Middle frontal gyrus (tissue), 1 donor: ENCODE results near the gene ATP4B.

Experiments used
- DNase-seq: peaks from one replicate; pipeline ENCODE4 v3.0.0-alpha.2; 2015; ENCODE audit warnings: low spot score; ENCODE audit errors: extremely low spot score

Gene ATP4B

DNA sequence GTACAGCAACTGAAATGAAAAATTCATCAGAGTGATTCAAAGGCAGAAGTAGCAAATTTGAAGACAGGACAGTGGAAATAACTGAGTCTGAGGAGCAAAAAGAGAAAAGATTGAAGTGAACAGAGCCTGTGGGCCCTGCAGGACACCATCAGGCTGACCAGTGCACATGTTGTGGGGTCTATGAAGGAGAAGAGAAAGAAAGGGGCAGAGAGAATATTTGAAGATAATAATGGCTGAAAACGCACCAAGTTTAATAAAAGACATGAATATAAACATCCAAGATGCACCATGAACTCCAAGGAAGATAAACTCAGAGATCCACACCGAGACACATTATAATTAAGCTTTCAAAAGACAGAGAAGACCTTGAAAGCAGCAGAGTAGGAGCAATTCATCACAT, 15.4 kb downstream of the ATP4B start:
- DNase-seq: no peak

DNA sequence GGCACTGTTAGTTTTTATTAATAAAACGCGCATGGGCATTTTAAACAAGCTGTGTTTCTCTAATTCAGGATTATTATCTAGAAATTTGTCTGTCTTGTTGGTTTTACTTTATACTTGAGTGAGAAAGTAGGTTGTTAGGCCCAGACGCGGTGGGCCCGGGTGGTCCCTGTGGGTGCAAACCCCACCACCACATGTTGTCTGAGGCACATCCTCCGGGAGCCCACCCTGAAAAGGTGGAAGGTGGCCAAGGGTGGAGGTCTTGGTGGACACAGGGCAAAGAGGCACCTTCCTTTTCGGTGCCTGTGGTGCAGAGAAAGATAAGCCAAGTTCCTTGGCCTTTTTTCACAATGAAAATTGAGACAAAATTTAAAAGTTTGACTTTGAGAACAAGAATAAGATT, 16.6 kb downstream of the ATP4B start:
- DNase-seq: no peak

DNA sequence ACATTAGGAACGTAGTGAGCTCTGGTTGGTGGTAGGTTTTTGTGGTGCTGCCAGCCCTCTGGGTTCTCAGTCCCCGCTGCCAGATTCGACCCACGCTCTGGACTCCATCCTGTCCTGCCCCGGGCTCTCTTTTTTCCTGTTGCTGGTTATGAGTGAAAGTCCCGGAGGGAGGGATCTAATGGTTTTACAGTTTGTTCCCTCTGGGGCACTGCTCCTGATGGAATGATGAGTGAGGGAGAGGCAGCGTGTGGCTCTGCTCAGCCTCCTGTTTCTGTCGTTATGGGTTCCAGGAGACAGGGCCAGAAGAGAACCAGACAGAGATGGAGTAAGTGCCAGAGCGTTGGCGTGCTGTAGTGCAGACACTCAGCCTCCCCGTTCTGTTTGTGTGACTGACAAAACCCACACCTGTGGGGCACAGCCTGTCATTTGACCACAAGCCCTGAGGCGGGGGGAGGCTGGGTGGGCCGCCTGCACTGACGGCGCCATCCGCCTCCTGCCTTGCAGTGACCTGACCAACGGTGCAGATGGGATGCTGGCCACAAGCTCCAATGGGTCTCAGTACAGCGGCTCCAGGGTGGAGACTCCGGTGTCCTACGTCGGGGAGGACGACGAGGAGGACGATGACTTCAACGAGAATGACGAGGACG, 18.3 kb downstream of the ATP4B start:
- no peak for DNase-seq

DNA sequence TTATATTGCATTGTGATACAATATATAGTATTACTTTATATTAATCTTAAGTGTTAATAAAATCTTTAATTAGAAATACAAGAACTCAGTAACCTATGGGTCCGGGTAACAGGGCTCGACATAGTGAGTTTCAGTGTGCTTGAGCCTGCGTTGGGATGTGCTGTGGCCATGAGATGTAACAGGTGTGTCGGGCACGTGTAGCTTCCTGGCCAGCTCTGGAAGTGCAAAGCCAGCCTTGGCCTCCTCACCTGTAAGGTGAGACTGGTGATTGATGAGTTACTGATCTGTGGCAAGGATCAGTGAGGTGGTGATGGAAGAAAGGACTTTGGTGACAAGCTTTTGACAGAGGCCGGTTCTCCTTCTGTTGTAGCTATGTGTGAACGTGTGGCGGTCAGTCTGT, 19.2 kb downstream of the ATP4B start:
- no peak for DNase-seq

DNA sequence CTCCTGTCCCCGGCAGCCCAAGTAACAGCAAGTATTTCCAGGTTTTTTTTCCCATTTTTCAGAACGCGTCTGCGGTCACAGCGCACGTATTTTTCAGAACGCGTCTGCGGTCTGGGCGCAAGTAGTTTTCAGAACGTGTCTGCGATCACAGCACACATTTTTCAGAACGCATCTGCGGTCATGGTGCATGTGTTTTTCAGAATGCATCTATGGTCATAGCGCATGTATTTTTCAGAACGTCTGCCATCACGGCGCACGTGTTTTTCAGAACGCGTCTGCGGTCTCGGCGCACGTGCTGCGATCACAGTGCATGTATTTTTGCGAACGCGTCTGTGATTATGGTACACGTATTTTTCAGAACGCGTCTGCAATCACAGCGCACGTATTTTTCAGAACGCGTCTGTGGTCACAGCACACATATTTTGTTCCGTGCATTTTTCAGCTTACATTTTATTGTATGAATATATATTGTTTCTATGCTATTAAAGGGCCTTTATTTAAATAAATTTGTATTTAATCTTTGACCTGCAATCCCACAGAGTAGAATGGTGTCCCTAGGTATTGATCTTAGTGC, 19.7 kb downstream of the ATP4B start:
- DNase-seq: no peak

DNA sequence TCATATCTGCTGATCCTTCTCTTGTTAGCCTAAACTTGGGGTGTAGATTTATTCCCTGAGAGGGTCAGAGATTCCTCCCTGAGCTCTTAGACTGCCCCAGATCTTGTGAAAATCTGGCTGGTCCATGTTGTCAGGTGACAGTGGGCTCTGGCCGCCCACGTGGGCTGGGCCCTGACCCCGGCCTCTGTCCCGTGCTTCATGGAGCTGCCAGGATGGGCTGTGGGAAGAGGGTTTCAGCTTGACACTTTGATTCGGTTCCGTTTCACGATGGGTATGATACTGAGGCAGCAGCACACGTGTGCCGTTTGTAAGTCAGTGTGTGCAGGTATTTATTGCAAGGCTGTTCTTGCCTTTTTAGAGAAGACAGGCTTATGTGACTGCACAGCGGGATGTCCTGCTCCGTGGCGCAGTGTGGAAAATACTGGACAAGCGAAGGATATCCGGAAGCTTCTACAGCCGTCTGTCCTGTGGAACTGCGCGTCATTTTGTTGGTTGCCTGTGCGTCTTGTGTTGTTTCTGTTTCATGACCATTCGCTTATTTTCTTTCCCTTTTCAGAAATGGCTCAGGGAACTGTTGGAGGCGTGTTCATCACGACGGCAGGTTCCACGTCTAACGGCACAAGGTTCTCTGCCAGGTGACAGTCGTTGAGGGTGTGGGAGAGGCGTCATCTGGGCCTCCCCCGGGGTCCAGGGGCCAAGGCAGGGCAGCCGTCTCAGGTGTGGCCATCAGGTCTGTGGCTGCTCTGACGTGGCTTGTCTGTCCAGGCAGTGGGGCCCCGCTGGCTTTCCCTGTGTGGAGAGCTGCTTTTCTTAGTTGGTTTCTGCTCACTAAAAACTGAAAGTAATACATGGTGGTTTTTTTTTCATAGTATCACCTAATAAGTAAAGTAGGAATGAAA, 20.5 kb downstream of the ATP4B start:
- no peak for DNase-seq

DNA sequence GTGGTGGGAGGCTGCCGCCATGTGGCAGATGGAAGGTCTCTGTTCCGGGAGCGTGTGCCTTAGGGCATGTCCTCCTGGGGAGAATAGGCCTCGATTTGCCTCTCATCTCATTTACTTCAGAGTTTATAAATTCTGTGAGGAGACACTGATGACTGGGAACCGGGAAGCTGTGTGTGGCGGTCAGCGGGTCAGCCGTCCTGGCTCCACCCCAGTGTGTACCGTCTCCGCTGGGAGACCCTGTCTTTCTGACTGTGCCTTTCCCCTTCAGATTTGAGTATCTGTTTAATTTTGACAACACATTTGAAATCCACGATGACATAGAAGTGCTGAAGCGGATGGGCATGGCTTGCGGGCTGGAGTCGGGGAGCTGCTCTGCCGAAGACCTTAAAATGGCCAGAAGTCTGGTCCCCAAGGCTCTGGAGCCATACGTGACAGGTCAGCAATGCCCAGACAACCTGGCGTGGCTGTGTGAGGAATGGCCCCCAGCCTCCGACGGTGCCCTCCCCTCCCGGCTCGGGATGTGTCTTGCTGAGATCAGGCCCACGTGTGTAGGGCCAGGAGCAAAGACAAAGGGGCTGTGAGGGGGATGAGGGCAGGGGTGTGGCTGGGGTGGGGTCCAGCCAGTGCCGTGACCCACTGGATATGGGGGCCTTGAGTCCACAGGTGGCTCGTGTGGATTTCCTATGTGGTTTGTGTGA, 21.6 kb downstream of the ATP4B start:
- no peak for DNase-seq

DNA sequence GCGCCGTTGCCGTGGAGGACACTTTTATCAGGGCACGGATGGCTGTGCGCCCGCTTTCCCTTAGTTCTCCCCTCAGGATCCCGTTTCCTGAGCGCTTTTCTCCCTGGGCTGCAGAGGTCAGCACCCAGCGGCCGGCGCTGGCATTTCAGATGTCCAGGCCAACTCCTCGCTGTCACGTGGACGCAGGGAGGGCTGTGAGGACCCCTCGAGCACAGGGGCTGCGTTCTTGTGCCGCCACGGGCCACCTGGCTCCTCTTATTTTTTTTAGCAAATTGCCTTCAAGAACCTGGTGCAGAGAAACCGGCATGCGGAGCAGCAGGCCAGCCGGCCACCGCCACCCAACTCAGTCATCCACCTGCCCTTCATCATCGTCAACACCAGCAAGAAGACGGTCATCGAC, 22.3 kb downstream of the ATP4B start:
- DNase-seq: no peak

DNA sequence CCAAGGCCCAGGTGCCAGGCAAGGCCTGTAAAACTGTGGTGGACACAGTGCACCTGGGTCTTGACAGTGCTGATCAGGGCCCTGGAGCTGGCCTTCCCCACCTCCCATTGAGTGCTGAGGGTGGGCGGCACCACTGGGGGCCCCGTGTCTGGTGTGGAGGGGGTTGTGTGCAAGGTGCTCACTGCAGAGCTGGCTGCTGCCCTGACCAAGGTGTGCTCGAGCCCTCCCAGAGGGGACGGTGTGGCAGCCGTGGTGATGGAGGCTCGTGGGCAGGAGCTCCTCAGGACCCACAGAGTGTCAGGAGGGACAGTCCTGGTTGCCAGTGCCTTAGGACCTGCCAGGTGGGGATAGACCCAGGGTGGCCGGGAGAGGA, 23.0 kb downstream of the ATP4B start:
- no peak for DNase-seq

DNA sequence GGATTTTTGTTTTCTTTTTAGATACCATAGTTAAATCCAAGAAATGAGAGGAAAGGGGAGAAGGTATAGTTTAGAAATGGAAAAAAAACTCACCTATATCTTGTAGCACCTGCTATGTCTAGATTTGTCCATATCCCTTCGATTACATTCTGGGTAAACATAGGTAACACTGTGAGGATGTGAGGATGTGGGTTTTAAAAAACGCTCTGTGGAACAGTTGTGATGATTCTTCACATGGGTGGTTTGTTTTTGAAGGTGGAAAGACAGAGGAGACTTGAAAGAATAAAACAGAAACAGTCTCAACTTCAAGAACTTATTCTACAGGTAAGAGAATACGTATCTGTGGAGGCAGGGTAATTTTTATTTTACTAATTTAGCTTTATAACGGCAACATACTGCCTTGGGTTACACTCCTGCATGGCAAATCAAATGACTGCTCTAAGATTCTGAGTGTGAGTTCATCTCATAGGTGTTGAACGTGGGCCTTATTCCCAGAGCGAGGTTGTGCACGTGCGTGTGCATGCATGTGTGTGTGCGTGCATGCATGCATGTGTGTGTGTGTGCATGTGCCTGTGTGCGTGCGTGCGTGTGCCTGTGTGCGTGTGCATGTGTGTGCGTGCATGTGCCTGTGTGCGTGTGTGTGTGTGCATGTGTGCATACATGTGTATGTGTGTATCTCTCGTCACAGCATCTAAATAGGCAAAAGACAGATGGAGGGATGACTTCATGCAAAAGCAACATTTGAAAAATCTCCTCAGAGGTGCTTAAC, 23.5 kb downstream of the ATP4B start:
- no peak for DNase-seq

DNA sequence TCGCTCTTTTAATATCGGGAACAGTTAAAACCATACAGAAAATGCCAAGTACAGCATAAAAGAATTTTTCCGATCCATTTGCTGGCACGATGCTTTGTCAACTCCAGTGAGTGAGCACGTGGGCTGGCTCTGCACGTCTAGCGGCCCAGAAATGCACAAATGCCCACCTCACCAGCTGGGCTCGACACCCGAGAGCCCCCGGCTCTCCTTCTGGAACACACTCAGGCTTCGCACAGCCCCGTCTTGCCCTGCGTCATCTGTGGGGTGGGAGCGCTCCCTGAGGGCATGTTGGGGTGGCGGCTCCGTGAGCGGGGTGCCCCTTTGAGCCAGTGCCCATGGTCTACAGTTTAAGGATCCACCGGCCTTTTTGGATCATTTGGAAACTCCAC, 24.5 kb downstream of the ATP4B start:
- no peak for DNase-seq

DNA sequence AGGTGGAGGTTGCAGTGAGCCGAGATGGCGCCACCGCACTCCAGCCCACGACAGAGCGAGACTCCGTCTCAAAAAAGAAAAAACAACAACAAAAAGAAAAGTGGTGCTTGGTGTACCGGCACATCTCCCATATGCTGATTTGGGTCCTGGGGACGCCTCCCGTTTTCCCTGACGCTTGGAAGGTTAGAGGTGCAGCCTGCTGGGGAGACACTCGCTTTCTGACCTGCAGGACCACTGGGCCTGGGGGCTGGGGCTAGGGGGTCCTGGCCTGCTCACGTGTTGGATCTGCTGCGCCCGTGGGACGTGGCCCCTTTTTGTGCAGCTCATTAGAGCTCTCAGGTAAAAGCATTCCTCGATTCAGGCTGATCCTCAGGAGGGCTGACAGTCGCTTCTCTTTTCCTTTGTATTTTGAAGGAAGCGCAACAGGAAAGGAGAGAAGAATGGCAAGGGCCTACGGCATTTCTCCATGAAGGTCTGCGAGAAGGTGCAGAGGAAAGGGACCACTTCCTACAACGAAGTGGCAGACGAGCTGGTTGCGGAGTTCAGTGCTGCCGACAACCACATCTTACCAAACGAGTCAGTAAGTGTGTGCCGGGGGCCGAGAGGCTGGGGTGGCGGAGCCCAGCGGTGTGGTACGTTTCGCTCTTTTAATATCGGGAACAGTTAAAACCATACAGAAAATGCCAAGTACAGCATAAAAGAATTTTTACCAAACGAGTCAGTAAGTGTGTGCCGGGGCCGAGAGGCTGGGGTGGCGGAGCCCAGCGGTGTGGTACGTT, 25.1 kb downstream of the ATP4B start:
- no peak for DNase-seq

DNA sequence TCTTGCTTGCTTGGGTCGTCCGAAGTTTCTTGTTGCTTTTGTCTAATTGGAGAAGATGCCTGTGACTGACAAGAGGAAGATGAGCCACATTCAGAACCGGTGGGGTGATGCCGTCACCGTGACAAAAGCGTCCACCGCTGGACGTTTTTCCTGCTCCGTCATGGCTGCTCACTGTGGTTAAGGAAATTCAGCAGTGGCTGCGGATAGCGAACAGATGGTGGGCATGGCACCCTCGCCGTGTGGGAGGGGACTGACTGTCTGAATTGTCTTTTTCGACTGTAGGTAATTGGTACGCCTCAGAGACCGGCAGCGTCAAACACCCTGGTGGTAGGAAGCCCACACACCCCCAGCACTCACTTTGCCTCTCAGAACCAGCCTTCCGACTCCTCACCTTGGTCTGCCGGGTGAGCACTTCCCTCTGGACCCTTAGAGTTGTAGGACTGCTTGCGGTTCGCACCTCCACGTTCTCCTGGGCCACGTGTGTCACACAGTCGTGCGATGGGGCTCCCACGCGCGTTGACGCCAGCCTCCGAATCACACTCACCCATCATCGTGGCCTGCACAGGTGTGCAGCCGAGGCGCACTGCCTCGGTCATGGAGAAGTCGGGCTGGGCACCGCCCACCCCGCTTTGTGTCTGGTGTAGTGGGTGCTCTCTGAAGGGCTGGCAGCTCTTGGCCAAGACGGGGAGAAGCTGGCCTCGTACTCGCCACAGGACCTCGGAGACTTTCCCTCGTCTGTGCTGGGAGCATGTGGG, 26.5 kb downstream of the ATP4B start:
- DNase-seq: no peak

DNA sequence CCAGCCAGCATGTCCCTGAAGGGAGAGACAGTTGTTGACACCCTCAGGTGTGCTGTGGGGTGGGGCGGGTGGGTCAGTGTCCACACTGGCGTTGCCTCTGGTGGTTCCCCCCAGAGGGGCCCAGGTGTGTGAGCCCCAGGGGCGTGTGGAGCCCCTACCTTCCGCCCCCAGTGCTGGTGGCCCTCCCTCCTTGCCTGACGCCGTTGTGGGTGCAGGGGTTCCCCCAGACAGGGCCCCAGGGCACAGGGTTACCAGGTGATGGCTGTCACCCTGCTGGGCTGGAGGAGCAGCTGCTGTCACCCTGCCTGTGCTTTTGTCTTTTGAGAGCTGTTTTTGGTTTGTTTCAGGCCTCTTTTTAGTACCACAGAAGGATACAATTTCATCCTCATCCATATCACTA, 27.2 kb downstream of the ATP4B start:
- no peak for DNase-seq

DNA sequence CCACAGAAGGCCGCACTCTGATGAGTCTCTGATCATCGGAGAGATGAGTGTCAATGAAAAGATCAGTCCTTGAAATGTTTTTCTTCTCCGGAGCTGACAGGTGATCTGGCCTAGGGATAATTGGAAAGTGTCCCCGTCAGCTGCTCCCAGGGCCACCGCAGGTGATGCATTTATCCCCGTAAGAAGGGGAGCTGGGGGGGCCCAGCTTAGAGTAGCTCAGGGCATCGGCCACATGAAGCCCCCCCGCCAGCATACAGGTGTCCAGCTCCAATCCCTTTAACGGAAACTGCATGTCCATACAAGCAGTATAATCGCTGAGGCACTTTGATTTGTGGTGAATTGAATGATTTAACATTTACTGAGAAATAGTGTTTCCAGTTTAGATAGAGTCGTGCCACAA, 27.7 kb downstream of the ATP4B start:
- DNase-seq: no peak

DNA sequence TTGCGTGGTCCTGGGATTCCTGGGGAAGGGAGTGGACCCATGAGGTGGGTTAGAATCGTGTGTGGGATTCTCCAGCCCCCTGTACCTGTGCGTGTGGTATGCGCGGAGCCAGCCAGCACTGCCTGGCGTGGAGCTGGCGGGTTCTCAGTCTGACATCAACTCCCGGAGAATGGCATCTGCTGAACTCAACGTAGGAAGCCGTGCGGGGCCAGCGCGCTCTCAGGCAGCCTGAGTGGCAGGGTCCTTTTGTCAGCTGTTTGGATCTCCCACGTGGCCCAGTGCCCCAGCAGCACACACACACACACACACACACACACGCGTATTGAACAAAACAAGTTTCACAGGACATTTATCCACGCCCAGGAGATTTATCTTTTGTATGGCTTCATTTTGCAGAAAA, 28.1 kb downstream of the ATP4B start:
- no peak for DNase-seq

DNA sequence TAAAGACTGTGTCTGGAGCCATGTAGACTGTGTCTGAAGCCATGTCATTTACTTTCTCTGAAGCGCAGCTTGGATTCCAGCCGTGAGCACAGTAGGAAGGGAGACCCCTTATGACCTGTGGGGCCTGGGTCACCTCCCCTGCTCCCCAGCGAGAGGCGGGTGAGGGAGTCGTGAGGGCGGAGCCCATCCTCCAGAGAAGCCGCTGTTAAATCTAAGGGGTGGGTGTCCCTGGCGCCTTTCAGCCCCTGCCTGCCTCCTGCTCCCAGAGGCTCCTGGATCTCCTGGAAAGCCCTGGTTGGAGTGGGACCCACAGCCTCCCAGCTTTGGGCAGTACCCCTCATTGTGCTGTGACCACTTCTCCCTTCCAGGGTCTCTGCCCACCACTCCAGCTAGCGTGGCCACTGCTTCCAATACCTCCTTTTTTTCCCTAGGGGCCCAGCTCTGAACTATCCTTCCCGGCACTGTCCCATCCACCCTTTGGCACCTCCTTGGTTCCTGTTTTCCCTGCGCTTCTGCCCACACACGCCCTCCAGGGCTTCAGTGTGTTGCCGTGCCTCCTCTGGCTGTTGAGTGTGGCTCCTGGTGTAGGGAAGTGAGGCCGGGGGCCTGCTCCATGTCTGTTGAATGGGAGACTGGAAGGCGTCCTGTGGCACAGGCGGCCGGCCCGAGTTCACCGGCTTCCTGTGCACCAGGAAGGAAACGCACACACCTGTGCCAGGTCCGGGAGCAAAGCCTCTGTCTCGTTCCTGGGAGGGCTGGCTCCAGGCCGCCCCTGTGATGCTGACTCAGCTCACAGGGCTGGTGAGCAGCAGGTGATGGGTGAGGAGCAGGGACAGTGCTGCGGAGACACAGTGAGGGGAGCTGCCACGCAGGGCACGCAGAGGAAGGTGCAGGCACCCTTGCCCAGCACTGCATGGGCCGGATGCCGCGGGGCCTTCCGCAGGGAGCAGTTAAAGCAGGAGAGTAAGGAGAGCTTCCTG, 29.4 kb downstream of the ATP4B start:
- no peak for DNase-seq

DNA sequence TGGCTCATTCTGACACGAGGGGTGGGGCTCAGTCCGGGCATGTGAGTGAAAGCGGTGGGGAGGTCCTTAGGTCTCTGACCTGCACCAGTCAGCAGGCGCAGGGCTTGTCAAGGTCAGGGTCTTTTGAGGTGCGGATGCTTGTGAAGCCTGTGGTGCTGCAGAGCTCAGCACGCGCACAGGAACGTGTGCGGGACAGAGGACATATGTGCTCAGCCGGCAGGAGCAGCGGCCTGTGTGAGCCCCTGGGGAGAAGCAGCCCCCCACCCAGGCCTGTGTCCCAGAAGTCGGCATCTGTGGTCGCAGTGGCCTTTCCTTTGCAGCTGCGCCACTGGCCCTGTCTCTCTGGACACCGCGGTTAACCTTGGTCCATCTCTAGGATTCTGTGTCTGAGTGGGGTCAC, 30.9 kb downstream of the ATP4B start:
- DNase-seq: no peak
